ENCODE data around the gene RAD23B.
"Not testable (repeated sequence)": the region's sequence is repeated elsewhere in the genome, so short reads cannot be mapped to it uniquely, and the experiment has no call there.

RAD23B gene

GRCh38 chr9:107282759-107283622 lies at the start of gene RAD23B:
TSS of gene RAD23B (plus strand) at chr9:107283279. CDS start at chr9:107283630, 351 bp downstream.
- peak; percentile 94 for DNase-seq

GRCh38 chr9:107235765-107236442 lies 47.2 kb upstream of the RAD23B start:
- no peak for DNase-seq

GRCh38 chr9:107237873-107238272 lies 45.2 kb upstream of the RAD23B start:
- DNase-seq = no peak

- DNase-seq = no peak
These were observed 43.6 kb upstream of the RAD23B start for GRCh38 chr9:107239474-107239873.

- no peak for DNase-seq
These were observed 42.8 kb upstream of the RAD23B start for GRCh38 chr9:107240260-107240659.

GRCh38 chr9:107242073-107243030 lies 40.7 kb upstream of the RAD23B start:
- peak; percentile 69 for DNase-seq

GRCh38 chr9:107243742-107244141 lies 39.3 kb upstream of the RAD23B start:
- no peak for DNase-seq

- no peak for DNase-seq
These were observed 36.5 kb upstream of the RAD23B start for GRCh38 chr9:107246259-107247254.

GRCh38 chr9:107248714-107249113 lies 34.4 kb upstream of the RAD23B start:
- DNase-seq = no peak

- DNase-seq = no peak
These were observed 33.9 kb upstream of the RAD23B start for GRCh38 chr9:107249131-107249533.

GRCh38 chr9:107249665-107250285 lies 33.3 kb upstream of the RAD23B start:
- DNase-seq = no peak

GRCh38 chr9:107251756-107252322 lies 31.2 kb upstream of the RAD23B start:
- peak; percentile 39 for DNase-seq

- DNase-seq = no peak
These were observed 24.2 kb upstream of the RAD23B start for GRCh38 chr9:107258919-107259318.

- not testable (repeated sequence) for DNase-seq
These were observed 23.2 kb upstream of the RAD23B start for GRCh38 chr9:107259751-107260313.

- no peak for DNase-seq
These were observed 22.5 kb upstream of the RAD23B start for GRCh38 chr9:107260437-107261081.

GRCh38 chr9:107261106-107261505 lies 22.0 kb upstream of the RAD23B start:
- no peak for DNase-seq

GRCh38 chr9:107263289-107263688 lies 19.8 kb upstream of the RAD23B start:
- no peak for DNase-seq

GRCh38 chr9:107266624-107267368 lies 16.3 kb upstream of the RAD23B start:
- no peak for DNase-seq

- no peak for DNase-seq
These were observed 14.5 kb upstream of the RAD23B start for GRCh38 chr9:107268560-107268959.

Measured in NCI-H524 treated with DMSO at 0.1 percent for 48 hours (cell line).